ENCODE results near the gene MBOAT2.

Gene MBOAT2

GRCh38 chr2:8858910-8859309 lies 144.6 kb downstream of the MBOAT2 start:
- TF ChIP-seq CTCF (IDR thresholded peaks at IDR 0.05): no peak

- no peak for TF ChIP-seq CTCF (IDR thresholded peaks at IDR 0.05)
Observed at GRCh38 chr2:8858264-8858663, 145.2 kb downstream of the MBOAT2 start.

GRCh38 chr2:8857709-8858108 lies 145.8 kb downstream of the MBOAT2 start:
- TF ChIP-seq CTCF (IDR thresholded peaks at IDR 0.05): no peak

GRCh38 chr2:8856176-8856575 lies 147.3 kb downstream of the MBOAT2 start:
- TF ChIP-seq CTCF (IDR thresholded peaks at IDR 0.05): no peak

GRCh38 chr2:8855010-8855409 lies 148.5 kb downstream of the MBOAT2 start:
- TF ChIP-seq CTCF (IDR thresholded peaks at IDR 0.05): no peak

GRCh38 chr2:8853426-8853825 lies 150.1 kb downstream of the MBOAT2 start:
- no peak for TF ChIP-seq CTCF (IDR thresholded peaks at IDR 0.05)

- TF ChIP-seq CTCF (IDR thresholded peaks at IDR 0.05): no peak
Observed at GRCh38 chr2:8851811-8852560, 151.5 kb downstream of the MBOAT2 start.

All from LNCAP (cell line).